Spleen (tissue), 7 donors: ENCODE measurements around the gene AFM.

ENCODE experiments used
- CTCF ChIP-seq, 11 experiments: fragments of 200-600 bp in 7 of 11; fragments of 450-650 bp in 4 of 11; sonication (generic) in 4 of 11; IDR thresholded peaks in 8 of 11; conservative IDR thresholded peaks in 3 of 11; 1 replicate in 7 of 11; 2 replicates in 4 of 11; pipeline versions ENCODE4 v1.4.0 to v1.8.0; 2016 to 2021; ENCODE audit warnings: antibody characterized with exemption in 11 of 11, inconsistent platforms in 4 of 11, mild to moderate bottlenecking in 1 of 11
- POLR2A ChIP-seq, 3 donors: fragments of 450-650 bp; IDR thresholded peaks; one replicate each; pipeline ENCODE4 v1.5.1; 2017; ENCODE audit warnings: antibody characterized with exemption in 3 of 3, mild to moderate bottlenecking in 1 of 3
- POLR2AphosphoS5 ChIP-seq, 3 donors: sonication (generic); formaldehyde crosslinking; IDR thresholded peaks; one replicate each; pipeline ENCODE4 v1.5.1; 2017; ENCODE audit warnings: antibody characterized with exemption in 3 of 3
- donor health status: DM: no; HTN: no; CAD: no; lungs with moderate emphysema.
- donor health status: DM: no; HTN: no; CAD: no.
- donor health status: DM: no; HTN: no; CAD: no.

- TF ChIP-seq CTCF (IDR thresholded peaks at IDR 0.05 in 8 of 11, conservative IDR thresholded peaks at IDR 0.05 in 3 of 11): no peak
- no peak for TF ChIP-seq POLR2AphosphoS5 (IDR thresholded peaks at IDR 0.05)
- no peak for TF ChIP-seq POLR2A (IDR thresholded peaks at IDR 0.05)
Measured at GRCh38 chr4:73538162-73538561, 56.6 kb downstream of the AFM start.
